Endothelial cell (in vitro differentiated cells): ENCODE data around the gene FRMD4A. TPM values are rescaled to one million over a fixed set of nuclear protein-coding genes. Genes with fewer than 3 reads are reported as not detected.

Experiments used
- DNase-seq: peaks from one replicate; pipeline ENCODE4 v3.0.0; 2021; ENCODE audit warnings: low spot score
- H3K27ac Mint-ChIP-seq: one replicate; pipeline ENCODE4 v1.8.0; 2021; ENCODE audit warnings: mixed read lengths, inconsistent platforms; ENCODE audit not compliant: unreplicated experiment
- H3K27me3 Mint-ChIP-seq: one replicate; pipeline ENCODE4 v1.8.0; 2021; ENCODE audit warnings: mild to moderate bottlenecking, moderate library complexity, mixed read lengths, inconsistent platforms; ENCODE audit not compliant: unreplicated experiment
- H3K36me3 Mint-ChIP-seq: one replicate; pipeline ENCODE4 v1.8.0; 2021; ENCODE audit warnings: mild to moderate bottlenecking, low read depth, mixed read lengths, inconsistent platforms; ENCODE audit not compliant: unreplicated experiment
- H3K4me1 Mint-ChIP-seq: one replicate; pipeline ENCODE4 v1.8.0; 2021; ENCODE audit warnings: mild to moderate bottlenecking, mixed read lengths, inconsistent platforms; ENCODE audit not compliant: unreplicated experiment
- H3K4me3 Mint-ChIP-seq: one replicate; pipeline ENCODE4 v1.8.0; 2021; ENCODE audit warnings: mild to moderate bottlenecking, mixed read lengths, inconsistent platforms; ENCODE audit not compliant: unreplicated experiment
- H3K9me3 Mint-ChIP-seq: one replicate; pipeline ENCODE4 v1.8.0; 2021; ENCODE audit warnings: mixed read lengths, inconsistent platforms; ENCODE audit not compliant: unreplicated experiment
- CTCF ChIP-seq: fragments of 200-600 bp; sonication (generic); IDR thresholded peaks from one replicate; pipeline ENCODE4 v1.5.0; 2021; ENCODE audit warnings: antibody characterized with exemption; ENCODE audit not compliant: unreplicated experiment
- total RNA-seq: library from RNA; stranded (reverse); fragmentation: NEBNext Ultra II Directional; extraction: Animal tissue kit (Norgen Biotek cat#: 25700); gene quantifications from one replicate; pipeline ENCODE4 v1.2.1, GENCODE V29; 2021; ENCODE audit not compliant: unreplicated experiment

FRMD4A gene
- total RNA-seq, 1 donor from 2014 or later = 68.9 TPM

DNA sequence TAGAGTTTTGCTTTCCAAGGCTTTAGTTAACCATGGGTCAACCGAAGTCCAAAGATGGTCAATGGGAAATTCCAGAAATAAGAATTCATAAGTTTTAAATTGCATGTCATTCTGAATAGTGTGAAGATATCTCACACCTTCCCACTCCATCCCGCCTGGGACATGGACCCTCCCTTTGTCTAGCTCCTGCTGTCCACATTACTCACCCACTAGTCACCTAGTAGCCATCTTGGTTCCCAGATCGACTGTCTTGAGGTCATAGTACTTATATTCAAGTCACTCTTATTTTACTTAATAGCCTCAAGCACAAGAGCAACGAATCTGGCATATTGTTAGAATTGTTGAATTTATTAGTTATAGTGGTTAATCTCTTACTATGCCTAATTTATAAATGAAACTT, 377.4 kb downstream of the FRMD4A start:
- no peaks in the 10 kb centered on the region for H3K9me3 Mint-ChIP-seq
- peaks cover 3% of the 10 kb centered on the region for H3K27me3 Mint-ChIP-seq
- H3K4me1 Mint-ChIP-seq = peaks cover 11% of the 10 kb centered on the region
- no peak for DNase-seq
- H3K4me3 Mint-ChIP-seq = no peak overlapping the region
- no peak for TF ChIP-seq CTCF
- H3K36me3 Mint-ChIP-seq = peaks cover 3% of the 10 kb centered on the region
- H3K27ac Mint-ChIP-seq = no peak overlapping the region

- Mint-ChIP-seq H3K27me3 (no peaks in the 10 kb centered on the region), H3K36me3 (peaks cover 3% of the 10 kb centered on the region), H3K9me3 (no peaks in the 10 kb centered on the region), H3K27ac (no peak overlapping the region), H3K4me3 (no peak overlapping the region), H3K4me1 (peaks cover 19% of the 10 kb centered on the region)
- TF ChIP-seq CTCF = no peak
- no peak for DNase-seq
These were observed 380.2 kb downstream of the FRMD4A start for GRCh38 chr10:13950543-13950939.

GRCh38 chr10:13949844-13950542, 380.7 kb downstream of the FRMD4A start:
- DNase-seq = no peak
- no peak for TF ChIP-seq CTCF
- H3K27ac Mint-ChIP-seq = no peak overlapping the region

GRCh38 chr10:13946209-13946460, 384.6 kb downstream of the FRMD4A start:
- Mint-ChIP-seq H3K4me3 (no peak overlapping the region), H3K36me3 (no peaks in the 10 kb centered on the region), H3K4me1 (peaks cover 24% of the 10 kb centered on the region), H3K9me3 (no peaks in the 10 kb centered on the region), H3K27ac (peak overlapping the region; percentile 92), H3K27me3 (peaks cover 2% of the 10 kb centered on the region)
- DNase-seq = no peak
- no peak for TF ChIP-seq CTCF

More at GRCh38 chr10:13949844-13950542, 380.7 kb downstream of the FRMD4A start:
- H3K27me3 Mint-ChIP-seq = no peaks in the 10 kb centered on the region
- H3K4me1 Mint-ChIP-seq = peaks cover 25% of the 10 kb centered on the region
- H3K36me3 Mint-ChIP-seq = peaks cover 3% of the 10 kb centered on the region
- H3K4me3 Mint-ChIP-seq = no peak overlapping the region
- no peaks in the 10 kb centered on the region for H3K9me3 Mint-ChIP-seq

- H3K4me3 Mint-ChIP-seq = no peak overlapping the region
- DNase-seq = peak; percentile 37
- H3K9me3 Mint-ChIP-seq = no peaks in the 10 kb centered on the region
- no peak for TF ChIP-seq CTCF
- peaks cover 2% of the 10 kb centered on the region for H3K27me3 Mint-ChIP-seq
- no peaks in the 10 kb centered on the region for H3K36me3 Mint-ChIP-seq
- H3K27ac Mint-ChIP-seq = peak overlapping the region; percentile 92
- H3K4me1 Mint-ChIP-seq = peaks cover 24% of the 10 kb centered on the region
These were observed 385.1 kb downstream of the FRMD4A start for GRCh38 chr10:13945390-13946208.
